Measurements from ENCODE around the gene P2RY2.

Gene P2RY2

DNA sequence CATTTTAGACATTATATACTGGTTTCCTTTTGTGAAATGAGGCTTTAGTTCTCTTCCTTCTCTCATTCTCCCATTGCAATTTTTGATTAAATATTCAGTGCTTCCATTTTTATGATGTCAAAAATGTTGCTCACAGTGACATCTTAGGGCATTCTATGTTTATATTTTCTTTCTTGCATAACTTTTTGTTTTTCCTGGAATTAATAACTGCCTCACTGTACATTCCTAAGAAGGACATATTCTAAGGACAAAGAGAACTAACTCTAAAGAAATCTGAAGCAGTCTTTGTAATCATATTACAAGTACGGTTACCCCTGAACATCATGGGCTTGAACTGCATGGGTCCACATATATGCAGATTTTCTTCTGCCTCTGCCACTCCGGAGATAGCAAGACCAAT is 28.2 kb downstream of the P2RY2 start:
- no peak for DNase-seq

DNA sequence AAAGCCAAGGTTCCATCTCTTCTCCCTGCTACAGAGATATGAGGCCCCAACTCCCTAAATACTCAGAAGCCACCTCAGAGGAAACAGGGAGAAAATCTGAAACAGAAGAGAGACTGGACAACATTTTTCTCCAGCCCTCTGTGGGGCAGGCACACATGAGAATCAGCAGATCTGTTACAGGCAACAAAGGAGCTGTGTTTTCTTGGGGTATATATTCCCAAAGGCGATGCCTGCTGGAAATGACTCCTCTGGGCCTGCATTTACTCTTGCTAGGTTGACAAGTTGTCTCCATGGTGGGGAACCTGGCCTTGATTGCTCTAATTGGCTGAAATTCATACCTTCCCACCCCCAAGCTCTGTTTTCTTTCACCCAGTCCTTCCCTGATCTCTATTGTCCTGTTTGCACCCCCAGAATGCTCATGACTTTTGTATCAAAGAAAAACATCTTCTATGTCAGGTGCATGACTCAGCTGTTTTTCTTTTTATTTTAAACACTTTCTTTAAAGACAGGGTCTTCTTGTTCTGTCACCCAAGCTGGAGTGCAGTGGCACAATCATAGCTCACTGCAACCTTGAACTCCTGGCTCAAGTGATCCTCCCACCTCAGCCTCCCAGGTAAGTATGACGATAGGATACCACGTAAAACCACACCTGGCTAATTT is 30.6 kb downstream of the P2RY2 start:
- peak; percentile 33 for DNase-seq

DNA sequence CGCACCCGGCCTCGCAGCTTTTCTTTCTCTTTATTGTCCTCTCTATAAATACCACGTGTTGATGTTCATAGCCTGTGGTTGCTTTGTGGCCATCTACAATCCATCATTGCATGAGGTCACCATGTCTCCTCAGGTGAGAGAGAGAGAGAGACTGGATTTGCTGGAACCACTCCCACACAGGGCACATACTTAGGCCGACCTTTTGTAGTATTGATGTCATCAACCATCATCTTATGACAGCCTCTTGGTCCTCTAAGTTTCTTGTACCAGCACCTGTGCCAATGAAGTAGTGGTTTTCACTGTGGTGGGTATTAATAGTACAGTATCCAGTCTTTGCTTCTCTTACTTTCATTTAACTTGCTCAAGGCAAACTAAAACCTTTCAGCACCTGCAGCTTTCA is 31.2 kb downstream of the P2RY2 start:
- DNase-seq: no peak

DNA sequence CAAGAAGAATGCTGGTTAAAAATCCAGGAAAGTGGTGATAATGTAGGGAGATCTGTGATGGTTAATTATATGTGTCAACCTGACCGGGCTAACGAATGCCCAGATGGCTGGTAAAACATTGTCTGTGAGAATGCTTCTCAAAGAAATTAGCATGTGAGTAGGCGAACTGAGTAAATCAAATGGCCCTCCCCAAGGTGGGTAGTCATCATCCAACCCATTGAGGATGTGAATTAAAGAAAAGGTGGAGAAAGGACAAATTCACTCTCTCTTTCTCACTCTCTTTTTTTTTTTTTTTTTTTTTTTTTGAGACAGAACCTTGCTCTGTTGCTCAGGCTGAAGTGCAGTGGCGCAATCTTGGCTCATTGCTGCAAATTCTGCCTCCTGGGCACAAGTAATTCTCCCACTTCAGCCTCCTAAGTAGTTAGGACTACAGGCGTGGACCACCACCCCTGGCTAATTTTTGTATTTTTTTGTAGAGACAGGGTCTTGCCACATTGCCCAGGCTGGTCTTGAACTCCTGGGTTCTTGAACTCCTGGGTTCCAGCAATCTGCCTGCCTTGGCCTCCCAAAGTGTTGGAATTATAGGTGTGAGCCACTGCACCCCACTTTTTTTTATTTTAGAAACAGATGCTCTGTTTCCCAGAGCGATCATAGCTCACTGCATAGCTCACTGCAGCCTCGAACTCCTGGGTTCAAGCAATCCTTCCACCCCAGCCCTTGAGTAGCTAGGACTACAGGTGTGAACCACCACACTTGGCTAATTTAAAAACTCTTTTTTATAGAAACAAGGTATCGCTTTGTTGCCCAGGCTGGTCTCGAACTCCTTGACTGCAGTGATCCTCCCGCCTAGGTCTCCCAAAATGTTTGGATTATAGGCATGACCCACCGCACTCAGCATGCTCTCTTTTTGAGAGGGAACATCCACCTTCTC is 32.0 kb downstream of the P2RY2 start:
- peak; percentile 43 for DNase-seq

DNA sequence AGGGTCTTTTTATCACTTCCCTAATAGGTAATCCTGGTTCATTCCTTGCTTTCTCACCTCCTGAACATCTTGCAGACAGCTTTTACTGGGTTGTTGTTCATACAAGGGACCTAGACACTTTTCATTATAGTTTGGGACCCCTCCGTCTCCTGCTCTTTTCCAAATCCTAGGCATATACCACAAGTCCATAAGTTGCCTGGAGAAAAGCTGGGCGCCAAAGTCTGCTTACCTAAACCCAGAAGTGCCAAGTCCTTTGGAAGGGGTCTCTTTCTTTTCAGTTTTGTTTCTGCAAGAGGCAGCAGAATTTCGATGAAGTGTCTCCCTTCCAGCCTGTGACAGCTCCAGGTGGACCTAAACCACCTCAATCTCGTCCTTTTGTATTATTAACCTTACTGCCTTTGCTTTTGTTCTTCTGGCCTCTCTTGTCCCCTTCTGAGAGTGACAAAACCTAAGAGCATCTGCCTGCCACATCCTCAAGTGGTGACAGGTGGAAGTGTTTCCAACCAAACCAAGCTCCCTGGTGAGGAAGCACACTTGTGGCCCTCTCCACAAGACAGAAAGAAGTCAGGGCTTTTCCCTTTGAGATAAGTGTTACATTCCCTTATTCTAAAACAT is 34.6 kb downstream of the P2RY2 start:
- DNase-seq: peak; percentile 17

DNA sequence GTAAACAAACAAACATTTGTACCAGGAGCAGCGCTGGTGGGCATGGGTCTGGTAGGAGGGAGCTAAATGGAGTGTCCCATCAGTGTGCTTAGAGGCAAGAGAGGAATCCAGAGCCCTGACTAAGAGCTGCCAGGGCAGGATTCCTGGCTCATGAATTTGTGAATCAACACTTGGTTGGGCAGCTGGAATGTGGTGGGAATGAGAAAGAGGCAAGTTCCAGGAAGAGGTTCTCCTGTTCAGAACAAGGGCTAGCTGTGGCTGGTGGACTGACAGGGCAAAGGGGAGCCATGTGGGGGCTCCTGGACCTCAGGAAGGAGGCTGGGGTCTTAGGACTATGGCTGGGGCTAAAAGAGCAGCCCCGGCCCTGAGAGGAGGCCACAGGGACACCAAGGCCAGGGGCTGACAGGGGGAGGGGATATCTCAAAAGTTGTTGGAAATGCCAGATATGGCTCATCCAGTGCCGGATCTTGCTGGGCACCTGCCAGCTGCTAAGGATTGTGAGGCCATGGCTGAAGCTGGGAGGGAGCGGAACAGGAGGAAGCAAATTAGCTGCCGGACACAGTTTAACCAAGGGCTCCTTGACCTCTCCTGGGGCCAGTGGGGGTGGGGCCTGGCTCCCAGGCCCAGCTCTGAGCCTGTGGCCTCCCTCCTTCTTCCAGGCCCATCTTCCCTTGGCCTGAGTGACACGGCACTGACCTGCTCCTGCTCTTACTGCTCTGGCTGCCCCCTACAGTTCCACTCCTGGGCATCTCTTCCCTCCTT is 39.4 kb downstream of the P2RY2 start:
- DNase-seq: peak; percentile 35

DNA sequence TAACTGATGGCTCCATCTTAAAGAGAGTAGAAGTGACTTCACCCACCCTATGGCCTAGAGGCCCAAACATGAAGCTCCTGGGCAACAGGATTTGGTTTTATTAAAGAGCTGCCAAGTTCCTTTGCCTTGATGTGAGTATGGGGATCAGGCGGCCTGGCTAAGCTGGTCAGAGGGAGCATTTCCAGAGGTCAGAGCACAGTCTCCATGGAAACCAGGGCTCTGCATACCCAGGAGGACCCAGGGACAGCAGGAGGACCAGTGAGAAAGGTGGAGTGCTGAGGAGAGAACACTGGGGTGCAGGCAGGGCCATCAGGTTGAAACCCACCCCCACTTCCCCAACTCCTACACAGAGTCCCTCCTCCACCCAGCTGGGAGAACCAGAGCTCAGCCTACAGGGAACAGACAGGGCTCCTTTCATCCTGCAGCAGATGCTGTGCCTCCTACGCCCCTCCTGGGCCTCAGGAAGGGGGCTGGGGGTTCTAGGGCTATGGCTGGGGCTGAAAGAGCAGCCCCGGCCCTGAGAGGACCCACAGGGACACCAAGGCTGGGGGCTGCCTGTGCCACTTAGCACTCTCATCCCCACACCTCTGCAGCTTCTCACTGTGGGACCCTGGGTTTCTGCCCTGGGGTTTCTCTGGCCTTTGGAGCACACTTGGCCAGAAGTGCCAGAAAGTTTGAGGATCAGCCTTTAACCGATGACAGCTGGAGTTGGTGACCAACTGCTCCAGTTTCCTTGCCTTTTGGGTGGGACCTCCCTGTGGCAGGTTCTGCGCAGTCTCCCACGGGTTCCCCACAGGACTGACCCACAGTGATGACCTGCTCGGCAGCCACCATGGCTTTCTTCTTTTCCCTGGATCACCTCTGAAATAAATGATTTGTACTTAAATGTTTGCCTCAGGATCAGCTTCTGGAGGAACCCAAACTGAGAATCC is 40.3 kb downstream of the P2RY2 start:
- DNase-seq: peak; percentile 28

DNA sequence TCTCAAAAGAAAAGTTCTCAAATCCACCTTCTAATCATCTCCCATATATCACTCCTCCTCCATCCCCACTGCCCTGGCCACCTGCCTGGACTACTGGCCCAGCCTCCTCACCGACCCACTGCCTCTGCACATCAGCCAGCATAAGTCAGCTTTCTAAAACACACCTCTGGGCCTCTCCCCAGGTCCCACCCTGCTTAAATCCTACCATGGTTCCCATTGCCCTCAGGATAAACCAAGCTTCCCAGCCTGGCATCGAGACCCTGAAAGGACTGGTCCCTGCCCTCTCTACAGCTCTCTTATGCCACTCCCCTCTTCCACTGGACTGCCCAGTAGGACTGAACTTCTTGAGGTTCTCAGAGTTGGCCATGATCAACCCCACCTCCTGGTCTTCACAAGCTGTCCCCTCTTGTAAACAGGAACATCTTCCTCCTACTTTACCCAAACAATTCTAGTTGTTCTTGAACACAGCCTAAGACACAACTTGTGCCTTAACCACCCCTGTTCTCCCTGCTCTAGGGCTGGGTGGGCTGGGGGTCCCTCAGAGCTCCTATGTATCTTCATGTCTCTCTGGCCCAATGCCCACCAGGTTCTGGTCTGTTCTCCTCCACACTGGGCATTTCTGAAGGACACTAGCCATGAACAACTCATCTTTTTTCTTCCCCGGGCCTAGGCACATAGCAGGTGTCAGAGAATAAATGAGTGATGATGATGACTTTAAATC is 41.5 kb downstream of the P2RY2 start:
- DNase-seq: peak; percentile 12

DNA sequence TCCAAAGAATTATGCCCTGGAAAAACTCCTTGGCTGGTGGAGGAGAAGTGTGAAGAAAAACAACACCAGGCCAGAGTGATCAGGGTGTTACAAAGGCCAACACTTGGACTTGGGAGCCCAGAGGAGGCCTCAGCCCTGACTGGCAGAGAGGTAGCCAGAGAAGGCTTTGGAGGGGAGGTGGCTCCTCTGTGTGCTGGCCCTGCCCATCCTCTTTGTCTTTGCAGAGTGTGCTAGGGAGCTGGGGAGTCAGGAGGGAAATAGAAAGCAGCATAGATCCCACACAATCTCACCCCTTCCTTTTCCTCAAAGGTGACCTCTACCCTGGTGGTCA is 42.0 kb downstream of the P2RY2 start:
- peak; percentile 2 for DNase-seq

DNA sequence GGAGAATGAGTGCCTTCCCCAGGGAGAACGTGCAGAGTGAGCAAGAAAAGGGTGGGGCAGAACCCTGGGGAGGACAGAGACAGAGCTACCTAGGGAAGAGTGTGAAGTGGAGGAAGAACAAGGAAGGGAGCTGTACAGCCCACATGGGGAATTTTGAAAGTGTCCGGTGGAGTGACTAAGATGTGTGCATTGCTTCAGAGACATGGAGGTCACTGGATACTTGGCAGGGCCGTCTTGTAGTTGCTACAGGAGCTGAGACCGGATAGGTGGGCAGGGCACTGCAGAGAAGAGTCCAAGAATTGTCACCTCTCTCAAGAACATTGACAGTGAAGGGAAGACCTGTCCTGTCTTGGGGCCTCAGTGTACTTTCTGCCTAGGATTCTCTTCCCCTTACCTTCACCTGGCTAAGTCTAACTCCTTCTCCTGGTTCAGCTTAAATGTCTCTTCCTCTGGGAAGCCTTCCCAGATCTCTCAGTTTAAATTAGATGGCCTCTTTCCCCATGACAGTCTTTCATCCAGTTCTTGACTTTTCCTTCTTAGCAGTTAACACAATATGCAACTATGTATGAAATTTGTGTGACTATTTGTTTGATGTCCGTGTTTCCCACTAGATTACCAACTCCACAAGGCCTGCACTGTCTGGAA is 44.9 kb downstream of the P2RY2 start:
- peak; percentile 5 for DNase-seq

DNA sequence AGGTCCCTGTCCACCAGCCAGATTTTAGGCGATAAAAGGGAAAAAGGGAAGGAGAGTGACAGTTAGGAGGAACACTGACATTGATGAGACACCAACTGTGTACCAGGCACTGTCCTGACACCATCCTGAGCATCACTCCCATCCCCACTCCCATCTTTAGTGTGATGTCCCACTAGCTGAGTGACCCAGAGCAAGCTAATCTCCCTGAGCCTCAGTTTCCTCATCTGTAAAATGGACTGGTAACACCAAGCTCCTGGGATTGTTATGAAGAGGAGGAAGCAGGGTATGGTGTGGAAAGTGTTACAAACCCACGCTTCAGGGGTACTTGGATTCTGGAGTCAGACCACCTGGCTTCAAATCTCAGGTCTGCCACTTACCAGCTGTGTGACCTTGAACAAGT is 45.6 kb downstream of the P2RY2 start:
- DNase-seq: peak; percentile 17

DNA sequence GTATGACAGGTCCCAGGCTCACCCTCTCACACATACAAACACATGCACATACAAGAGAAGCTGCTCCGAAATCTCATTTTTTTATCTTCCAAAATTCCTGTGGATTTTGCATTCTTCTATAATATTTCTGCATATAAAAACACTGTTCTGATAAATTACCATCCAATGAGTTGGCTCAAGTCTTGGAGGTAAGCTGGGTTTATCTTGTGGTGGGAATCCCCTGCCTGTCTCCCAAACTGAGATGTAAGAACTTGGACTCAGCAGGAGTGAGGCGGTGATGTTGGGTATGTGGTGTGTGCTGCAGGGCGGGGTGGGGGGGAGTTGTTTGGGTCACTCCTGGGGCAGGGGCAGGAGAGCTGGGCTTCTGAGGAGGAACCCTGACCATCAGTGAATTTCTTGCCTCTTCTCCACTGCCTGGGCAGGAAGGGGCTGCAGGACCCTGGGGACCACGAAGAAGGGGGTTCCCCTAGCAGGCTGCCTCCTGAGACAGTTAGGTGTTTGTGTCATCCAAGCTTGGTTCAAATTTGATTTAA is 47.3 kb downstream of the P2RY2 start:
- peak; percentile 12 for DNase-seq

DNA sequence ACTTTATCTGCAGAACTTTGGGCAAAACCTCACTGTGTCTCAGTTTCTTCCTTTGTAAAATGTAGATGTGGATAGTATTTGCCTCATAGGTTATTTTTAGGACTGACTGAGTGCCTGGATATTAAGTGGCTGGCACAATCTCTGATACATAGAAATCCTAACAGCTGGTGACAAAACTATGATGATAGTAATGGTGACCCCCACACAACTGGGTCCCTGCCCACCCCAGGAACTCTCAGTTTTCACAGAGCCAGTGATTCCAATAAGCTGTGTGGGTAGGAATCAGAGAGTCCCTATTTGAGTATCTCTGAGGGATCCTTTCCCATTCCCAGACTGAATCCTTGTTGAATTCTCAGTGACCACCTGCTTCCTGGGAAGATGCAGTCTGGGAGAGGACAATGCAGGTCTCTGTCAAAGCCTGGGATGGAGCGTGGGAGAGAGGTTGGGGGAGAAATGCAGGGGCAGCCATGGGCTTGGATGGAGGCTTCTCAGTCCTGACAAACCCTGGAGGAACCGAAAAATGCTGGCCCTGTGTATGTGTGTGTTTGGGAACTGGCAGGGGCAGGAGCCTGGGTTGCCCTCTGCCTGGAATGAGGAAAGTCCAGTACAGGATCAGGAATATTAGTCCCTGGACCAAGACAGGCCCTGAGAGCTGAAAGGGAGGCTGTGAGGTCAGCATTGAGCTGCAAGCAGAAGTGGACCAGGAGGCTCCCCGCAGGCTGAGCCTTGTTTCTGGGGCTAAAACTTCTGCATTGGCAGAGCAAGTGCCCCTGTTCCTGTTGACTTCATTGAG is 48.0 kb downstream of the P2RY2 start:
- DNase-seq: peak; percentile 31

DNA sequence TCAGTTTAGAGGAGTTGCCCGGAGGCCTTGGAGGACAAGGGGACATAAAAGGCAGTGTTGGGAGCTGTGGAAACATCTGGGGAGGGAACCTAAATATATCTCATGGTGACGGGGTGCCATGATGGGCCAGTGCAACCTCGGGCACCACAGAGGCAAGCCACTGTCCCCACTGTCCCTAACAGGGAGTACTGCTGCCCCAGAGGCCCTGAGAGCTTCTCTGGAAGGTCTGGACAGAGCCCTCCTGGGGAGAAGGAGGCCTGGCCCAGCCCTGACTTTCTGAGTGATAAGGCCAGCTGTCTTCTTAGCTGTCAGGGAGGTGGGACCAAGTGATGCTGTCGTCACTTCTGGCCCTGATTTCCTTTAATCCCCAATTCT is 48.6 kb downstream of the P2RY2 start:
- peak; percentile 35 for DNase-seq

DNA sequence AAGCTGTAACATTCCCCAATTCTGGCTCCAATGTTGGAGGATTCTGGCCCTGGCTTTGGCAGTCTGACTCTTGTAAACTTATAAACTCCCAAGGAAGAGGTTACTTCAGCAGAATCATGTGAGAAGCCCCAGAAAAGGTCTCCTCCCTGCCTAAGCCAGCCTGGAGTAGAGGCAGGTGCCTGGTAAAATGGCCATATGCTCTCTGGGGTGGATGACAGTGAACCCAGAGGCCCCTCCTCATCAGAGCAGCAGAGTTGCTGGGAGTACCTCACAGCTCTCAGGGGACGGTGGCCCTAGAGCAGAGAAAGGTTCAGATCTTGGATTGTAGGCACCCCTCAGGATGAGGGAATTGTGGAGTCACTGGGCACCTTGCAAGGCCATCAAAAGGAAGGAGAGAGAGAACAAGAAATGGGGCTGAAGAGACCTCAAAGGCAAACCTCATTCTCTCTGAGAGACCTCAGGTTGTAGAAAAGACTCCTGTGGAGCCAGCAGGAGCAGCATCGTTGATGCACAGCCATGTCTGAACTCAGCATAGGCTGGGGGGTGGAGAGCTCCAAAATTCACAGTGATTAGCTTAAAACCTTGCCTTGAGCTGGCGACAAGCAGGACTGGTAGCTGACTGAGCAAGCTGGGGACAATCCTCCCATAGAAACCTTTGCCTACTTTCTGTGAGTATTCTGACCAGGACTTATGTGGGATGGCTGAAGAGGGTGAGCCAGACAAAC is 49.2 kb downstream of the P2RY2 start:
- DNase-seq: peak; percentile 19

DNA sequence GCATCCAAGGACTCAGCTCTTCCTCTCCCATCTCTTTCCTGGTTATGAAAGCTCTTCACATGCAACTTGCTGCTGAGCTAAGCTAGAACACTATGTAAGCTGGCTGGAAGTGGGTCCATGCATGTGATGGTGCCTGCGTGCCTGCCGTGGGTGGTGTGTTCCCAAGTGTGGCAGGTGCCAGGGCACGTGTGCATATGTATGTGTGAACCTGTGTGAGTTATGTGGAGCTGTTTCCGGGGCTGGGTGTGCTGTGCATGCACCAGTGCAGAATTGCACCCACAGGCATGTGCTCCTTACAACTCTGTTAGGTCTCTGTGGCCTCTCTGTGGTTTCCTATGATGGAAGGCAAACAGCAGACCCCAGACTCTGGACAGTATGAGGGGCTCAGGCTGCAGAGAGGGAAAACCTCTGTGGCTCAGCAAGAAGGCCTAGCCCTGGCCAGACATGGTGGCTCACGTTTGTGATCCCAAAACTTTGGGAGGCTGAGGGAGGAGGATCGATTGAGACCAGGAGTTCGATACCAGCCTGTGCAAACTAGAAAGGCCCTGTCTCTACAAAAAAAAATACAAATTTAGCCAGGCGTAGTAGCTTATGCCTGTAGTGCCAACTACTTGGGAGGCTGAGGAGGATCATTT is 49.9 kb downstream of the P2RY2 start:
- DNase-seq: peak; percentile 24

DNA sequence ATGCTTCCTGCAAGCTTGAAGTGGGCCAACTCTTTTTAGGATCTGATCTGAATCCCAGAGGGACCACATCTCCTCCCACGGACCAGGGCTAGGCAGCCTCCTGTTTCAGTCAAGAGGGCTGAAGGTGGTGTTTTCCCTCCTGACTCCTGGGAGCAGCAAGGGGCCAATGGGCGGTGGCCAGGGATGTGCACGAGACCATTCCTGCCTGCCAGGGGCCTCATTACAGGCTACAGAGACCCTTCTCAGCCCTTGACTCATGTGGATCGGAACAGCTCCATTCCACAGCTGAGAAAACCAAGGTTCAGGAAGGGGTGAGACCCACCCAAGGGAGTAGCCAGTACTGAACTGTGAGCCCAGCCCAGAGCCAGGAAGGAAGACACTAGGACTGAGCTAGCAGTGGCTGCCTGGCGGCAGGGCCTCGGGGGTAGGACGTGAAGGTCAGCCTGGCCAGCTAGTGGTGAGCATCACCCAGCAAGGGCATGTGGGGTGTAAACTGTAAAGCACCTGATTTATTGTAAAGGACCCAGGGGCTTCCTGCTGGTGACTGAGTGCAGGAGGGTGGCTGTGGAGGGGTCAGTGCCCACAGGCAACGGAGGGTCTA is 50.7 kb downstream of the P2RY2 start:
- DNase-seq: peak; percentile 18

DNA sequence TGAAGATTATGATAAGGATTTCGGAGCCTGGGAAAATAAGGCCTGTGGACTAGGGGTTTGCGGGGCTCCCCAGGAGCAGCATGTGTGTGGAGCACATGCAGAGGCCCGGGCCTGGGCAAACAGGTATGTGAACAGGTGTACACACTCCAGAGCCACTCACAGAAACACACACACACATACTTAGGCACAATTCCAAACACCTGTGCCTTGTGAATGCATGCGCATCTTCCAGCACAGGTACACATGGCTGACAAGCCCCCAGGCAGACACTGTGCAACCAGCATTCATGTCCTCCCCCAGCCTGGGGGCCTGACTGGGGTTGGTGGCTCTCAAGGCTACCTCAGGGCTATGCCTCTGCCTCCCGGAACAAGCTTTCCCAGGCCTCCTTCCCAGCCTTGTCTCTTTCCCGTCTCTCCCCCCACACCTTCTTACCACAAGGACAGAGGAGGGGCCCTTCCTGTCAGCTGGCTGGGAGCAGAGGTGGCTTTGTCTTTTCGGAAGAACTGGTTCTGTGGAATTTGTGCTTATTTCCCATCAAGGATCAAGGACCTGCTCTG is 51.5 kb downstream of the P2RY2 start:
- peak; percentile 30 for DNase-seq

All from right forelimb (tissue), 1 donor.